CD14-positive monocyte (primary cell): Measurements from ENCODE around the gene LRP1B. TPM values are rescaled to one million over a fixed set of nuclear protein-coding genes. Genes with fewer than 3 reads are reported as not detected.

Experiments used
- DNase-seq, 3 donors: peaks; one replicate each; pipeline ENCODE4 v3.0.0-alpha.2; 2011 to 2022
- H2AFZ ChIP-seq: 2 replicates; pipeline ENCODE4 v1.6.0; 2012; ENCODE audit warnings: mild to moderate bottlenecking, low read depth, low read length, inconsistent platforms; ENCODE audit not compliant: insufficient read depth, poor library complexity, severe bottlenecking
- H3K27ac ChIP-seq, 2 donors: 1 replicate in 1 of 2; 2 replicates in 1 of 2; pipeline ENCODE4 v1.5.1; 2012 to 2013; ENCODE audit warnings: low read length in 2 of 2, control low read depth in 1 of 2, inconsistent platforms in 1 of 2, low read depth in 1 of 2, mild to moderate bottlenecking in 1 of 2
- H3K27me3 ChIP-seq, 2 donors: one replicate each; pipeline versions ENCODE4 v1.6.0 to v1.6.1; 2011 to 2013; ENCODE audit warnings: low read length in 2 of 2; ENCODE audit not compliant: control insufficient read depth in 2 of 2, insufficient read depth in 2 of 2
- H3K36me3 ChIP-seq, 2 donors: replicated peaks in 1 of 2; 1 replicate in 1 of 2; 2 replicates in 1 of 2; pipeline versions ENCODE4 v1.5.1 to v1.6.1; 2012 to 2013; ENCODE audit warnings: low read length in 2 of 2, control low read depth in 1 of 2, inconsistent platforms in 1 of 2, mild to moderate bottlenecking in 1 of 2; ENCODE audit not compliant: insufficient read depth in 2 of 2, control insufficient read depth in 1 of 2
- H3K4me1 ChIP-seq, 2 donors: 1 replicate in 1 of 2; 2 replicates in 1 of 2; pipeline versions ENCODE4 v1.5.1 to v1.6.1; 2012 to 2013; ENCODE audit warnings: low read length in 2 of 2, control low read depth in 1 of 2, inconsistent platforms in 1 of 2, mild to moderate bottlenecking in 1 of 2, moderate library complexity in 1 of 2; ENCODE audit not compliant: insufficient read depth in 2 of 2, control insufficient read depth in 1 of 2
- H3K4me2 ChIP-seq: replicated peaks from 2 replicates; pipeline ENCODE3; 2012; ENCODE audit warnings: low read length, moderate library complexity, mild to moderate bottlenecking; ENCODE audit not compliant: poor library complexity, severe bottlenecking; ENCODE audit errors: extremely low read depth
- H3K4me3 ChIP-seq, 3 experiments: fragments of 200-600 bp in 1 of 3; sonication (generic) in 1 of 3; replicated peaks in 1 of 3; 1 replicate in 2 of 3; 2 replicates in 1 of 3; pipeline ENCODE4 v1.5.1; 2011 to 2013; ENCODE audit warnings: low read length in 3 of 3, mild to moderate bottlenecking in 3 of 3, control low read depth in 2 of 3, low read depth in 2 of 3, inconsistent platforms in 1 of 3, moderate library complexity in 1 of 3
- H3K79me2 ChIP-seq: 2 replicates; pipeline ENCODE4 v1.6.0; 2012; ENCODE audit warnings: mild to moderate bottlenecking, control low read depth, inconsistent platforms, low read length, moderate library complexity; ENCODE audit not compliant: insufficient read depth
- H3K9ac ChIP-seq: 2 replicates; pipeline ENCODE4 v1.6.0; 2017; ENCODE audit warnings: low read length, mild to moderate bottlenecking; ENCODE audit not compliant: insufficient read depth, poor library complexity, severe bottlenecking
- H3K9me3 ChIP-seq, 2 donors: replicated peaks in 1 of 2; 1 replicate in 1 of 2; 2 replicates in 1 of 2; pipeline versions ENCODE4 v1.5.1 to v1.6.1; 2012 to 2013; ENCODE audit warnings: low read length in 2 of 2, control low read depth in 1 of 2; ENCODE audit not compliant: control insufficient read depth in 1 of 2, insufficient read depth in 1 of 2
- H4K20me1 ChIP-seq: 2 replicates; pipeline ENCODE4 v1.6.0; 2012; ENCODE audit warnings: mild to moderate bottlenecking, low read length, control low read depth, moderate library complexity; ENCODE audit not compliant: insufficient read depth
- H3K27ac Mint-ChIP-seq, 7 donors: one replicate each; pipeline ENCODE4 v1.8.0; 2020; ENCODE audit warnings: mild to moderate bottlenecking in 7 of 7, mixed read lengths in 7 of 7, moderate library complexity in 6 of 7, inconsistent platforms in 2 of 7
- H3K27me3 Mint-ChIP-seq, 3 donors: one replicate each; pipeline ENCODE4 v1.8.0; 2021 to 2022; ENCODE audit warnings: low read depth in 3 of 3, mild to moderate bottlenecking in 3 of 3, mixed read lengths in 3 of 3, moderate library complexity in 3 of 3, inconsistent platforms in 1 of 3
- H3K36me3 Mint-ChIP-seq, 2 donors: one replicate each; pipeline ENCODE4 v1.8.0; 2020; ENCODE audit warnings: mixed read lengths in 2 of 2, inconsistent platforms in 1 of 2, mild to moderate bottlenecking in 1 of 2
- H3K4me1 Mint-ChIP-seq: one replicate; pipeline ENCODE4 v1.8.0; 2020; ENCODE audit warnings: mild to moderate bottlenecking, mixed read lengths
- H3K4me3 Mint-ChIP-seq, 2 donors: one replicate each; pipeline ENCODE4 v1.8.0; 2020; ENCODE audit warnings: mild to moderate bottlenecking in 2 of 2, mixed read lengths in 2 of 2, moderate library complexity in 1 of 2
- H3K9me3 Mint-ChIP-seq, 7 donors: one replicate each; pipeline ENCODE4 v1.8.0; 2020 to 2022; ENCODE audit warnings: mixed read lengths in 7 of 7, mild to moderate bottlenecking in 6 of 7, moderate library complexity in 6 of 7, inconsistent platforms in 2 of 7
- CTCF ChIP-seq: fragments of 200-600 bp; IDR thresholded peaks from one replicate; pipeline ENCODE4 v1.8.0; 2022; ENCODE audit warnings: antibody characterized with exemption, mild to moderate bottlenecking
- WGBS: methylation state at CpG from one replicate; pipeline ENCODE4 v1.1.5; 2013; ENCODE audit warnings: missing lambda C conversion rate; ENCODE audit not compliant: insufficient coverage; 5-methylcytosine and 5-hydroxymethylcytosine counted together
- intact Hi-C, 2 donors: fragments of 100-400 bp; cut with micrococcal nuclease; formaldehyde crosslinking; loops; one replicate each; pipeline versions ENCODE4 v1.15.0 to v1.15.1; 2023
- polyA plus RNA-seq, 3 donors: library from polyadenylated mRNA; depleted of rRNA in 1 of 3; unstranded in 2 of 3; stranded (reverse) in 1 of 3; fragments of 300-500 nt in 2 of 3; fragments of >200 nt in 1 of 3; fragmentation: Illumina TruSeq in 2 of 3; gene quantifications; 1 replicate in 2 of 3; 2 replicates in 1 of 3; pipeline ENCODE4 v1.2.3, GENCODE V29; 2012 to 2021

Gene LRP1B
- polyA plus RNA-seq, 3 donors: not detected

GRCh38 chr2:141930803-141931202, 200.0 kb downstream of the LRP1B start:
- H2AFZ ChIP-seq: no peak overlapping the region
- H3K79me2 ChIP-seq: no peaks in the 10 kb centered on the region
- Mint-ChIP-seq H3K4me1 (no peaks in the 10 kb centered on the region), H3K36me3 (no peaks in the 10 kb centered on the region), H3K27me3 (no peaks in the 10 kb centered on the region), H3K4me3 (no peak overlapping the region), H3K27ac (no peak overlapping the region), H3K9me3 (peaks cover 0 to 2% (median 0%) of the 10 kb centered on the region in 7 donors)
- H3K9me3 ChIP-seq: no peaks in the 10 kb centered on the region
- TF ChIP-seq CTCF: no peak
- H3K27ac ChIP-seq: no peak overlapping the region
- H3K4me1 ChIP-seq: no peaks in the 10 kb centered on the region
- H3K36me3 ChIP-seq: no peaks in the 10 kb centered on the region
- no peaks in the 10 kb centered on the region for H3K27me3 ChIP-seq
- H3K4me2 ChIP-seq: no peak overlapping the region
- H3K9ac ChIP-seq: no peak overlapping the region
- no peaks in the 10 kb centered on the region for H4K20me1 ChIP-seq
- intact Hi-C loops: no loop called here
- no peak for DNase-seq
- no peak overlapping the region for H3K4me3 ChIP-seq

GRCh38 chr2:141929331-141930252, 201.2 kb downstream of the LRP1B start:
- H3K4me3 Mint-ChIP-seq: no peak overlapping the region
- no peaks in the 10 kb centered on the region for H3K79me2 ChIP-seq
- no peaks in the 10 kb centered on the region for H3K9me3 ChIP-seq
- peaks cover 0 to 2% (median 0%) of the 10 kb centered on the region in 7 donors for H3K9me3 Mint-ChIP-seq
- H3K4me2 ChIP-seq: no peak overlapping the region
- H3K9ac ChIP-seq: no peak overlapping the region
- no peaks in the 10 kb centered on the region for H3K4me1 Mint-ChIP-seq
- WGBS: 93% methylated on average over 3 of the region's 8 CpGs
- TF ChIP-seq CTCF: no peak
- H3K27me3 ChIP-seq: no peaks in the 10 kb centered on the region
- H3K36me3 ChIP-seq: no peaks in the 10 kb centered on the region
- H3K4me1 ChIP-seq: no peaks in the 10 kb centered on the region
- no peaks in the 10 kb centered on the region for H3K27me3 Mint-ChIP-seq
- DNase-seq: no peak
- no peaks in the 10 kb centered on the region for H4K20me1 ChIP-seq
- intact Hi-C loops: no loop called here
- H3K27ac Mint-ChIP-seq: no peak overlapping the region
- H3K36me3 Mint-ChIP-seq: no peaks in the 10 kb centered on the region
- H3K27ac ChIP-seq: no peak overlapping the region
- no peak overlapping the region for H3K4me3 ChIP-seq
- no peak overlapping the region for H2AFZ ChIP-seq
